CD4-positive, alpha-beta T cell treated with Interleukin-6 at 100 ng/mL for 8 hours (primary cell): ENCODE results near the gene ANKRD13D.

Source experiments
- DNase-seq: peaks from one replicate; pipeline ENCODE4 v3.0.0-alpha.2; 2020; ENCODE audit warnings: mixed read lengths, low spot score

Gene ANKRD13D

GRCh38 chr11:67273260-67273990 lies 15.7 kb upstream of the ANKRD13D start:
- DNase-seq: no peak

GRCh38 chr11:67274768-67275605 lies 14.1 kb upstream of the ANKRD13D start:
- DNase-seq: no peak

GRCh38 chr11:67275606-67276409 lies 13.3 kb upstream of the ANKRD13D start:
- no peak for DNase-seq

- DNase-seq: peak; percentile 36
Observed at GRCh38 chr11:67276781-67277230, 12.3 kb upstream of the ANKRD13D start.

GRCh38 chr11:67277231-67277961 lies 11.7 kb upstream of the ANKRD13D start:
- DNase-seq: peak; percentile 95

GRCh38 chr11:67278135-67278938 lies 10.8 kb upstream of the ANKRD13D start:
- no peak for DNase-seq

- DNase-seq: no peak
Observed at GRCh38 chr11:67278939-67279588, 10.0 kb upstream of the ANKRD13D start.

GRCh38 chr11:67279589-67280340 lies 9.3 kb upstream of the ANKRD13D start:
- DNase-seq: no peak

GRCh38 chr11:67280341-67280787 lies 8.7 kb upstream of the ANKRD13D start:
- no peak for DNase-seq

GRCh38 chr11:67280788-67281551 lies 8.1 kb upstream of the ANKRD13D start:
- no peak for DNase-seq

- DNase-seq: no peak
Observed at GRCh38 chr11:67281552-67282150, 7.5 kb upstream of the ANKRD13D start.

GRCh38 chr11:67282155-67282875 lies 6.8 kb upstream of the ANKRD13D start:
- no peak for DNase-seq

- no peak for DNase-seq
Observed at GRCh38 chr11:67282876-67283371, 6.2 kb upstream of the ANKRD13D start.

- no peak for DNase-seq
Observed at GRCh38 chr11:67283481-67283963, 5.6 kb upstream of the ANKRD13D start.

GRCh38 chr11:67284811-67285540 lies 4.1 kb upstream of the ANKRD13D start:
- no peak for DNase-seq
